SU-DHL-6 (cell line): ENCODE data around the gene MUCL3.

ENCODE experiments used
- H2AFZ ChIP-seq: fragments of 200-600 bp; sonication (generic); 2 replicates; pipeline ENCODE4 v1.6.1; 2014; ENCODE audit warnings: low read depth, mild to moderate bottlenecking, moderate library complexity, mixed read lengths, antibody characterized with exemption, low read length; ENCODE audit not compliant: severe bottlenecking
- H3F3A ChIP-seq: fragments of 200-600 bp; shearing (Covaris generic); 2 replicates; pipeline ENCODE4 v1.6.0; 2016; ENCODE audit warnings: antibody characterized with exemption, mild to moderate bottlenecking; ENCODE audit not compliant: insufficient read depth
- H3K27ac ChIP-seq: fragments of 200-600 bp; sonication (generic); 2 replicates; pipeline ENCODE4 v1.5.1; 2016; ENCODE audit warnings: low read depth, mild to moderate bottlenecking, low read length, moderate library complexity, mixed read lengths
- H3K27me3 ChIP-seq: fragments of 200-600 bp; sonication (generic), shearing (Covaris generic); 2 replicates; pipeline ENCODE4 v1.6.0; 2014; ENCODE audit warnings: mild to moderate bottlenecking, low read length
- H3K36me3 ChIP-seq: fragments of 200-600 bp; sonication (generic); 2 replicates; pipeline ENCODE4 v1.6.1; 2014; ENCODE audit warnings: mild to moderate bottlenecking, low read length, mixed read lengths
- H3K4me2 ChIP-seq: fragments of 300-600, 200-600 bp; shearing (Covaris generic), sonication (generic); 2 replicates; pipeline ENCODE4 v1.6.0; 2014; ENCODE audit warnings: low read length, low read depth, mild to moderate bottlenecking; ENCODE audit not compliant: poor library complexity, severe bottlenecking
- H3K4me3 ChIP-seq: fragments of 200-600 bp; sonication (generic); 2 replicates; pipeline ENCODE4 v1.5.1; 2014; ENCODE audit warnings: antibody characterized with exemption, low read length, mild to moderate bottlenecking, mixed read lengths; ENCODE audit not compliant: insufficient read depth, poor library complexity, severe bottlenecking
- H3K79me2 ChIP-seq: fragments of 200-600 bp; sonication (generic); 2 replicates; pipeline ENCODE4 v1.6.1; 2014; ENCODE audit warnings: mild to moderate bottlenecking, low read length, moderate library complexity; ENCODE audit not compliant: insufficient read depth
- H3K9ac ChIP-seq: fragments of 200-600 bp; sonication (generic); 2 replicates; pipeline ENCODE4 v1.7.0; 2014; ENCODE audit warnings: mild to moderate bottlenecking, low read length
- H3K9me2 ChIP-seq: fragments of 200-600 bp; sonication (generic); replicated peaks from 2 replicates; pipeline ENCODE4 v1.6.1; 2014; ENCODE audit warnings: low read length; ENCODE audit not compliant: insufficient read depth
- H3K9me3 ChIP-seq: fragments of 200-600 bp; sonication (generic); 2 replicates; pipeline ENCODE4 v1.6.1; 2014; ENCODE audit warnings: low read length, mixed read lengths; ENCODE audit not compliant: insufficient read depth
- H4K20me1 ChIP-seq: fragments of 200-600 bp; sonication (generic); 2 replicates; pipeline ENCODE4 v1.6.1; 2014; ENCODE audit warnings: low read depth, mild to moderate bottlenecking, antibody characterized with exemption, low read length, moderate library complexity, mixed read lengths
- CTCF ChIP-seq: fragments of 200-600 bp; sonication (generic); IDR thresholded peaks from one replicate; pipeline ENCODE4 v1.5.1; 2017; ENCODE audit warnings: antibody characterized with exemption, mild to moderate bottlenecking, low read length, moderate library complexity; ENCODE audit not compliant: insufficient read depth, poor library complexity, severe bottlenecking
- EZH2phosphoT487 ChIP-seq: fragments of 200-600 bp; sonication (generic), shearing (Covaris generic); conservative IDR thresholded peaks from 2 replicates; pipeline ENCODE4 v1.6.1; 2018; ENCODE audit warnings: mild to moderate bottlenecking, antibody characterized with exemption, low read length, moderate library complexity, mixed read lengths

MUCL3 gene

GRCh38 chr6:30988209-30988825 lies 47.5 kb downstream of the MUCL3 start:
- H3K9me2 ChIP-seq = no peaks in the 10 kb centered on the region
- H3K27me3 ChIP-seq = no peaks in the 10 kb centered on the region
- TF ChIP-seq EZH2phosphoT487 (no peak), CTCF (no peak)
- no peak overlapping the region for H3K4me3 ChIP-seq
- H3F3A ChIP-seq = no peaks in the 10 kb centered on the region
- H3K36me3 ChIP-seq = no peaks in the 10 kb centered on the region
- H4K20me1 ChIP-seq = no peaks in the 10 kb centered on the region
- no peak overlapping the region for H2AFZ ChIP-seq
- no peak overlapping the region for H3K4me2 ChIP-seq
- H3K9me3 ChIP-seq = no peaks in the 10 kb centered on the region
- H3K27ac ChIP-seq = no peak overlapping the region
- H3K79me2 ChIP-seq = no peaks in the 10 kb centered on the region
- H3K9ac ChIP-seq = no peak overlapping the region

- Histone ChIP-seq H3K79me2 (no peaks in the 10 kb centered on the region), H3K4me2 (no peak overlapping the region), H3K4me3 (no peak overlapping the region), H3F3A (no peaks in the 10 kb centered on the region), H3K9ac (no peak overlapping the region), H3K36me3 (no peaks in the 10 kb centered on the region), H4K20me1 (no peaks in the 10 kb centered on the region), H2AFZ (no peak overlapping the region), H3K9me2 (no peaks in the 10 kb centered on the region), H3K27ac (no peak overlapping the region), H3K9me3 (peaks cover 5% of the 10 kb centered on the region; the same call in 1 of the 2 replicates), H3K27me3 (no peaks in the 10 kb centered on the region)
- TF ChIP-seq CTCF (no peak), EZH2phosphoT487 (no peak)
Observed at GRCh38 chr6:30990422-30991086, 49.8 kb downstream of the MUCL3 start.

GRCh38 chr6:30991891-30992290 lies 51.1 kb downstream of the MUCL3 start:
- Histone ChIP-seq H3K9me3 (peaks cover 5% of the 10 kb centered on the region; the same call in 1 of the 2 replicates), H3K9me2 (no peaks in the 10 kb centered on the region), H4K20me1 (no peaks in the 10 kb centered on the region), H3F3A (no peaks in the 10 kb centered on the region), H3K4me3 (no peak overlapping the region), H3K4me2 (no peak overlapping the region), H3K9ac (no peak overlapping the region), H3K27me3 (no peaks in the 10 kb centered on the region), H2AFZ (no peak overlapping the region), H3K79me2 (no peaks in the 10 kb centered on the region), H3K36me3 (no peaks in the 10 kb centered on the region), H3K27ac (no peak overlapping the region)
- TF ChIP-seq CTCF (no peak), EZH2phosphoT487 (no peak)
